NCI-H1105 (cell line): ENCODE results near the gene EIF2S2.
"Not testable (repeated sequence)": the region's sequence is repeated elsewhere in the genome, so short reads cannot be mapped to it uniquely, and the experiment has no call there.

Source experiments
- DNase-seq: peaks from one replicate; lab custom pipeline; 2025; lab: John Stamatoyannopoulos, UW

The EIF2S2 gene, protein sequence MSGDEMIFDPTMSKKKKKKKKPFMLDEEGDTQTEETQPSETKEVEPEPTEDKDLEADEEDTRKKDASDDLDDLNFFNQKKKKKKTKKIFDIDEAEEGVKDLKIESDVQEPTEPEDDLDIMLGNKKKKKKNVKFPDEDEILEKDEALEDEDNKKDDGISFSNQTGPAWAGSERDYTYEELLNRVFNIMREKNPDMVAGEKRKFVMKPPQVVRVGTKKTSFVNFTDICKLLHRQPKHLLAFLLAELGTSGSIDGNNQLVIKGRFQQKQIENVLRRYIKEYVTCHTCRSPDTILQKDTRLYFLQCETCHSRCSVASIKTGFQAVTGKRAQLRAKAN

DNA sequence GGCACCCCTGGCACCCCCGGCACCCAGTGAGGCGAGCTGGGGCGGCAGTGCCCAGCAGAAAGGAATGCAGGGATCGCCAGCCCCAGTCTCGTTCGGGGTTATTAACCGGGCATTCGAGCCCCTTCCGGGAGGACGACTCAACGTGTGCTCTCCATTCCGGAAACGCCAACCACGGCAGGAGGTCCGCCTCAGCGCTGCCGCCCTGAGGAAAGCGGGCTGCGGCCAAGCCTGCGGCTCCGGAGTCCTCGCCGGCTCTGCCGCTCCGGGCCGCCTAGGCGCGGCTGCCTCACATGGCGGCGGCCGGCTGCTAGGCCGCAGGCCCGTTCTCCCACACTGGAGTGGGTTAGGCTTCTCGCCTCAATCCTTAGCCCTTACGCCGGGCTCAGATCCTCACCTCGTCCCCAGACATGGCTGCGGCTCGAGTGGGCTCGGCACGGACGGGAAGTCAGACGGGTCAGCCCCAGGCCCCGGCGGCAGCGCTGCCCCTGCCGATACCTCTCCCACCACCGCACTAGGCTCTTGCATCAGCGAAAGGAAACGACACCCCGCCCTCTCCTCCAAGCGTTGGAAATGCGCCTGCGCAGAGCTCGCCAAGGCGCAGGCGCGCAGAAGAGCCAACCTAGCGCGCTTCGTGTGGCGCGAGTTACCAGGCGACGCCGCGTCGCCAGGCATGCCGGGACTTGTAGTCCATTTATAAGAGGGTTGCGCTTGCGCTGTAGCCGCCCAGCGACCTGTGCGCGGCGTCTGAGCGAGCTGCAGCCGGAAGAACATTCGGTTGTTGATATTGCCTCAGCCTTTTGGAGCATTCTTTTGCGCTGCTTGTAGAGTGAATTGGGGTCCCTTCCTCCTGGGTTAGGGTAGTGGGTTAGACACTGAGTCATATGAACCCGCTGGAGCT, at the start of gene EIF2S2:
EIF2S2 (minus strand) TSS at position 542 of the 898 bp plus-strand sequence; CDS start at position 409, 133 bp downstream.
- peak; percentile 97 for DNase-seq

DNA sequence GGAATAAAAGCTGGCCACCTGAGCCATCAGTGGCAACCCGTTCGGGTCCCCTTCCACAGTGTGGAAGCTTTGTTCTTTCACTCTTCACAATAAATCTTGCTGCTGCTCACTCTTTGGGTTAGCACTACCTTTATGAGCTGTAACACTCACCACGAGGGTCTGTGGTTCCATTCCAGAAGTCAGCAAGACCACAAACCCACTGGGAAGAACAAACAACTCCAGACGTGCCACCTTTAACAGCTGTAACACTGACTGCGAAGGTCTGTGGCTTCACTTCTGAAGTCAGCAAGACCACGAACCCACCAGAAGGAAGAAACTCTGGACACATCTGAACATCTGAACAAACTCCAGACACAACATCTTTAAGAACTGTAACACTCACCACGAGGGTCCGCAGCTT, 45.7 kb upstream of the EIF2S2 start:
- DNase-seq, result not testable (repeated sequence)

- no peak for DNase-seq
Measured at GRCh38 chr20:34155836-34156235, 43.8 kb upstream of the EIF2S2 start.

DNA sequence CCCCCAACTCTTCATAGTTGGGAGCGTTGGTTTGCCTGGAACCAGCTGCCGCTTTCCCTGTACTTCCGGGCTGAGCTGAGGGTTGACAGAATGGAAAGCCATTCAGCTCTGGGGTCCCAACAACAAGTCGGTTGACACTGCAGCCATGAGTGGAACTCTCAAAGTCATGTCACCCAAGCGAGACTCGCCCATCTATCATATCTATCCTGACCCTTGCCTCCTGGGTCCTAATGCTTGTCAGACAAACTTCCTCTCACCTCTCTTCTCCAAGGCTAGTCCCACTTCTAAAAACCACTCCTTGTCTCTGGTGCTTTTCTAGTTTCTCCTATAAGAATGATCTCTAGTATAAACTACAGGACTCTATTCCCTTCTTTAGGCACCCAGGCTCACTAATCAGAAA, 41.1 kb upstream of the EIF2S2 start:
- not testable (repeated sequence) for DNase-seq

DNA sequence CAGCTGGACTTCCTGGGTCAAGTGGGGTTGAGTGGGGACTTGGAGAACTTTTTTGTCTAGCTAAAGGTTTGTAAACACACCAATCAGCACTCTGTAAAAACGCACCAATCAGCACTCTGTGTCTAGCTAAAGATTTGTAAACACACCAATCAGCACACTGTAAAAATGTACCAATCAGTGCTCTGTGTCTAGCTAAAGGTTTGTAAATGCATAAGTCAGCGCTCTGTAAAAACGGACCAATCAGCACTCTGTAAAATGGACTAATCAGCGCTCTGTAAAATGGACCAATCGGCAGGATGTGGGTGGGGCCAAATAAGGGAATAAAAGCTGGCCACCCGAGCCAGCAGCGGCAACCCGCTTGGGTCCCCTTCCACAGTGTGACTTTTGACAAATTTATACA, 40.0 kb upstream of the EIF2S2 start:
- not testable (repeated sequence) for DNase-seq

GRCh38 chr20:34150306-34151000, 38.4 kb upstream of the EIF2S2 start:
- DNase-seq, result no peak

DNA sequence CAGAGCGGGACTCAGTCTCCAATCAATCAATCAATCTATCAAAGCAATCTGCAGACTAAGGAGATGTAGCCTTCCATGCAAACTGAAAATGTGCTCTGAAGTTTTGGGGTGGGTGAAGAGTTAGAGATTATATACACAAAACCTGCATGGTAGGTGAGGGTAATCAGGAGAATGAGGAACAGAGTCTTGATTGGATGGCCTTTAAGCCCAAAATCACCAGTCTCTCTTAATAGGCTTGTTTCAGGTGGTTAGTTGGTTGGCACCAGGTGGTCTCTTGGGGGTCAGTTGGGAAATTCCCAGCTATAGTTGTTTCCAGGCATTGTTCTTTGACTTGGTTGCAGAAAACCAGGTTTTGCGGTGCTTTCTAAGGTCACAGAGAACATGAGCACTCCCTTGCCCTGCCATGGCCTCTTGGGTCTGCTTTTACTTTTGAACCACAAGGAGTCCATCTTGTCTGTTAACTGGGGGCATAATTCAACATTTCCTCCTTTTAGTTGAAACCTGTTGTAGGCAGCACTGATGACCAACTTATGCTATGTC, 33.3 kb upstream of the EIF2S2 start:
- no peak for DNase-seq

DNA sequence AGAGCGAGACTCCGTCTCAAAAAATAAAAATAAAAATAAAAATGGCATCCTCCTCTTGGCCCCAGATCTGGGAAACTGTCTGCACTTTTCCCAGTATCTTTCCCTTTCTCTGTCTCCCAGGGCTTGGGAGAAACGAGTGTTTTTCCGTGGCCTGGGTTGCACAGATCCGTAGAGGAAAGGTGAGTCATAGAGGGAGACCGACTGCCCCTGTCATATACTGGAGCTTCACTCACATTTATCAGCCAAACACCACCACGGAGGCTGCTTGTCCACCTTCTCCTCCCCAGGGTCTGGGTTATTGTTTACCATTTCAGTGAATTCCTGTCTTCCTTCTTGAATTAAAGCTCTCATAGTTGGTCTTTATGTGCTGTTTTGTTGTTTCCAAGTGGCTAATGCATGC, 31.9 kb upstream of the EIF2S2 start:
- DNase-seq, result no peak

- no peak for DNase-seq
Measured at GRCh38 chr20:34142121-34142520, 30.1 kb upstream of the EIF2S2 start.

DNA sequence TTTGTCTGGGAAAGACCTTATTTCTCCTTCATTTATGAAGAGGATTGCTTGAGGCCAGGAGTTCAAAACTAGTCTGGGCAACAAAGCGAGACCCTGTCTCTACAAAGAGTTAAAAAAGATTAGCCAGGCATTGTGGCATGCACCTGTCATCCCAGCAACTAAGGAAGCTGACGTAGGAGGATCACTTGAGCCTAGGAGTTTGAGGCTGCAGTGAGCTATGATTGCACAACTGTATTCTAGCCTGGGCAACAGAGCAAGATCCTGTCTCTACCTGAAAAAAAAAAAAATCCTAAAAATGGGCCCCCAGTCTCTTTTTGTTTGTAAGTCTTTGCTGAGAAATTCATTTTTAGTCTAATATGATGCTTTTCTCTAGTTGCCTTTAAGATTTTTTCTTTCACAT, 29.2 kb upstream of the EIF2S2 start:
- no peak for DNase-seq

GRCh38 chr20:34135525-34136275, 23.7 kb upstream of the EIF2S2 start:
- not testable (repeated sequence) for DNase-seq

GRCh38 chr20:34133365-34133860, 21.4 kb upstream of the EIF2S2 start:
- DNase-seq, result not testable (repeated sequence)

DNA sequence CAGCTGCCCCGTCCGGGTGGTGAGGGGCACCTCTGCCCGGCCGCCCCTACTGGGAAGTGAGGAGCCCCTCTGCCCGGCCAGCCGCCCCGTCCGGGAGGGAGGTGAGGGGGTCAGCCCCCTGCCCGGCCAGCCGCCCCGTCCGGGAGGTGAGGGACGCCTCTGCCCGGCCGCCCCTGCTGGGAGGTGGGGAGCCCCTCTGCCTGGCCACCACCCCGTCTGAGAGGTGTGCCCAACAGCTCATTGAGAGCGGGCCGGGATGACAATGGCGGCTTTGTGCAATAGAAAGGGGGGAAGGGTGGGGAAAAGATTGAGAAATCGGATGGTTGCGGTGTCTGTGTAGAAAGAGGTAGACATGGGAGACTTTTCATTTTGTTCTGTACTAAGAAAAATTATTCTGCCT, 20.9 kb upstream of the EIF2S2 start:
- not testable (repeated sequence) for DNase-seq

DNA sequence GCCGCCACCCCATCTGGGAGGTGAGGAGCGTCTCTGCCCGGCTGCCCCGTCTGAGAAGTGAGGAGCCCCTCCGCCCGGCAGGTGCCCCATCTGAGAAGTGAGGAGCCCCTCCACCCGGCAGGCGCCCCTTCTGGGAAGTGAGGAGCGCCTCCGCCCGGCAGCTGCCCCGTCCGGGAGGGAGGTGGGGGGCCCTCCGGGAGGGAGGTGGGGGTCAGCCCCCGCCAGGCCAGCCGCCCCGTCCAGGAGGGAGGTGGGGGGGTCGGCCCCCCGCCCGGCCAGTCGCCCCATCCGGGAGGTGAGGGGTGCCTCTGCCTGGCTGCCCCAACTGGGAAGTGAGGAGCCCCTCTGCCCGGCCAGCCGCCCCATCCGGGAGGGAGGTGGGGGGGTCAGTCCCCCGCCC, 20.4 kb upstream of the EIF2S2 start:
- DNase-seq, result not testable (repeated sequence)

GRCh38 chr20:34131491-34131890, 19.4 kb upstream of the EIF2S2 start:
- no peak for DNase-seq

GRCh38 chr20:34129518-34130162, 17.6 kb upstream of the EIF2S2 start:
- peak; percentile 77 for DNase-seq

GRCh38 chr20:34127792-34128191, 15.7 kb upstream of the EIF2S2 start:
- no peak for DNase-seq

DNA sequence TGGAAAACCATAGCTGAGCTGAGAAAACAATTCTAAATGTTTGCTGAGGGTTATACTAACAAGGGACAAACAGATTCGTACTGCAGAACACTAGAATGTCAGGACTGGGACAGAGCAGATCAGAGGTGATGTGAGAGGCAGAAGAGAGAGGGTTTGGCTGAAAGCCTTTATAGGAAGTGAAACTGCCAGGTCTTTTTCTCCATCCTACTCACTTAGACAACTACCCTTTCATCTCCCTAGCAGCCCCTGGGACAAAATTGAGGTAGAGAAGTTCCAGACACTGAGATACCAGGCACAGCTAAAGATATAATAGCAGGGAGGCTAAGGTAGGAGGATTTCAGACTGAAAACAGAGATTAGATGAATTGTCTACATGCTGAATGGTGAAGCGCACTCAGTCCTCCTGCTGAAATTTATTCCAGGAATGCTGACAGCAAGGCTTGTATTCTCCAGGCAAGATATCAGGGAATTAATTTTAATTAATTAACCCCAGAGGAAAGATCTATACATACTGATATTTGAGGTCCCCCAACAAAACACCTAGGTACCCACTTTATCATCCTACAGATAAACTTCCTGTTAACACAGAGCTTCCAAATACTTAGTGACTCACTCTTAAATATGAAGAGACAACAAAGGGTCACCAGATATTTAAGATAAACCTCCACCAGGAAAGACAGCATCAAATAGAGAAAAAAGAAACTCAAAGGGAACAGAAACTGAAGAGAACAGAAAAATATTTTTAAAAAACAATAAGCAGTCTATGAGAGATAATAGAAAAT, 12.6 kb upstream of the EIF2S2 start:
- no peak for DNase-seq

DNA sequence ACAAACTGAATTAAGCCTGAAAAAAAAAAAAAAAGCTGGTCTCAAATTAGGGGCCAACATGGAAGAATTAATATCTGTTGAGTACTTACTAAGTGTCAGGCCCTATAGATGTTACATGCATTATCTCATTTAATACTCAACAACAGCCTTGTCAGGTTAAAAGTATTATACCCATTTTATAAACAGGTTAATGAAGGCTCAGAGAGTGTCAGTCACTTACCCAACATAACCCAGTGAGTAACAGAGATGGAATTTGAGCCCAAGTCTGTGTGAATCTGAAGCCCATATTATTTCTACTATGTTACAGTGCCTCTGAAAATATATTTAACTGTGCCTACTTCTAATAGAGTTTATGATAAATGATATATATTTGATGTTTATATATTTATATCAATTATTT, 11.3 kb upstream of the EIF2S2 start:
- DNase-seq, result no peak
